T-cell (primary cell): ENCODE results near the gene MPZL3. TPM values are rescaled to one million over a fixed set of nuclear protein-coding genes. Genes with fewer than 3 reads are reported as not detected.

Experiments used
- ATAC-seq, 4 experiments: fragments of 200-7000 bp in 3 of 4; fragments of 150-1000 bp in 1 of 4; cut with Tn5 transposase; replicated peaks in 1 of 4; 1 replicate in 3 of 4; 2 replicates in 1 of 4; pipeline ENCODE4 v1.10.0; 2021; ENCODE audit warnings: moderate library complexity in 3 of 4, mild to moderate bottlenecking in 2 of 4, moderate number of reproducible peaks in 1 of 4
- CTCF ChIA-PET, 2 donors: fragments of 300-600 bp; sonication (Branson Sonifier 250); formaldehyde crosslinking; loops; one replicate each; lab custom pipeline; 2022; ENCODE audit warnings: antibody characterized with exemption in 2 of 2; lab: Charles Lee
- POLR2A ChIA-PET, 2 donors: fragments of 300-600 bp; sonication (Branson Sonifier 250); formaldehyde crosslinking; loops; one replicate each; lab custom pipeline; 2022; ENCODE audit warnings: antibody characterized with exemption in 2 of 2; lab: Charles Lee
- DNase-seq, 35 experiments: peaks; one replicate each; pipeline versions ENCODE4 v3.0.0 to v3.0.0-alpha.2; 2013 to 2023
- H3K27ac ChIP-seq: one replicate; pipeline ENCODE4 v1.5.1; 2013; ENCODE audit warnings: low read length
- H3K27me3 ChIP-seq, 2 experiments: replicated peaks in 1 of 2; 1 replicate in 1 of 2; 2 replicates in 1 of 2; pipeline versions ENCODE4 v1.6.1 to v1.7.0; 2013; ENCODE audit warnings: low read length in 1 of 2, mixed read lengths in 1 of 2; ENCODE audit not compliant: control insufficient read depth in 2 of 2, insufficient read depth in 2 of 2; ENCODE audit errors: extremely low read depth in 1 of 2
- H3K36me3 ChIP-seq, 2 donors: 1 replicate in 1 of 2; 2 replicates in 1 of 2; pipeline versions ENCODE4 v1.6.1 to v1.7.0; 2013; ENCODE audit warnings: low read length in 1 of 2; ENCODE audit not compliant: control insufficient read depth in 2 of 2, insufficient read depth in 1 of 2; ENCODE audit errors: extremely low read depth in 1 of 2
- H3K4me1 ChIP-seq, 2 experiments: 1 replicate in 1 of 2; 2 replicates in 1 of 2; pipeline versions ENCODE4 v1.6.1 to v1.7.0; 2013; ENCODE audit warnings: low read length in 2 of 2, mixed read lengths in 1 of 2; ENCODE audit not compliant: insufficient read depth in 2 of 2, control insufficient read depth in 1 of 2; ENCODE audit errors: extremely low read depth in 1 of 2
- H3K4me3 ChIP-seq, 2 donors: 1 replicate in 1 of 2; 2 replicates in 1 of 2; pipeline versions ENCODE4 v1.5.1 to v1.7.0; 2013; ENCODE audit warnings: mild to moderate bottlenecking in 2 of 2, low read length in 1 of 2, moderate library complexity in 1 of 2; ENCODE audit not compliant: control insufficient read depth in 1 of 2; ENCODE audit errors: extremely low read depth in 1 of 2
- H3K9me3 ChIP-seq: 2 replicates; pipeline ENCODE4 v1.7.0; 2013
- H3K27ac Mint-ChIP-seq, 2 donors: one replicate each; pipeline ENCODE4 v1.8.0; 2020 to 2021; ENCODE audit warnings: mild to moderate bottlenecking in 2 of 2, mixed read lengths in 2 of 2
- H3K27me3 Mint-ChIP-seq, 2 donors: one replicate each; pipeline ENCODE4 v1.8.0; 2021 to 2022; ENCODE audit warnings: mixed read lengths in 2 of 2
- H3K36me3 Mint-ChIP-seq: one replicate; pipeline ENCODE4 v1.8.0; 2021; ENCODE audit warnings: mixed read lengths
- H3K4me1 Mint-ChIP-seq, 3 donors: one replicate each; pipeline ENCODE4 v1.8.0; 2020 to 2022; ENCODE audit warnings: mixed read lengths in 3 of 3, mild to moderate bottlenecking in 1 of 3
- H3K4me3 Mint-ChIP-seq, 3 donors: one replicate each; pipeline ENCODE4 v1.8.0; 2020 to 2022; ENCODE audit warnings: mild to moderate bottlenecking in 3 of 3, mixed read lengths in 3 of 3, moderate library complexity in 3 of 3
- H3K9me3 Mint-ChIP-seq, 3 donors: one replicate each; pipeline ENCODE4 v1.8.0; 2020 to 2022; ENCODE audit warnings: mixed read lengths in 3 of 3
- WGBS: methylation state at CpG from one replicate; pipeline ENCODE4 v1.1.5; 2013; ENCODE audit warnings: missing lambda C conversion rate; ENCODE audit not compliant: insufficient coverage; 5-methylcytosine and 5-hydroxymethylcytosine counted together
- total RNA-seq, 35 experiments: library from RNA in 6 of 35; stranded (reverse) in 6 of 35; fragments of 120-200 nt in 1 of 35; gene quantifications; one replicate each; pipeline versions ENCODE4 v1.2.1 to v1.2.4 and lab custom pipeline; 2013 to 2026

Gene MPZL3
- total RNA-seq, 5 donors from 2014 or later (not counting 1 experiment from before 2014, with no cell fraction given): 9.8 to 25.2 (median 16.5) TPM

- H3K27ac Mint-ChIP-seq: peak overlapping the region in 1 of 2 donors; percentile 97
- peaks cover 28% of the 10 kb centered on the region for H3K36me3 Mint-ChIP-seq
- WGBS: 91% methylated on average over 7 of the region's 9 CpGs
- DNase-seq: no peak
- Histone ChIP-seq H3K36me3 (peaks cover 0 to 54% of the 10 kb centered on the region in 2 donors), H3K4me1 (peaks cover 49 to 54% of the 10 kb centered on the region in 2 experiments), H3K27ac (peak overlapping the region; percentile 66), H3K4me3 (no peak overlapping the region), H3K27me3 (no peaks in the 10 kb centered on the region), H3K9me3 (no peaks in the 10 kb centered on the region)
- H3K27me3 Mint-ChIP-seq: no peaks in the 10 kb centered on the region
- ChIA-PET POLR2A (no interaction called here), CTCF (interaction anchor here in 1 of 2 donors (1.7 kb wide), 1 partner anchor 7 kb away, joined by 3 read pairs; no protein-coding TSS in a partner anchor)
- no peaks in the 10 kb centered on the region for H3K9me3 Mint-ChIP-seq
- H3K4me1 Mint-ChIP-seq: peaks cover 17 to 41% (median 37%) of the 10 kb centered on the region in 3 donors
- peak overlapping the region; percentile 37 to 53 (median 43) for H3K4me3 Mint-ChIP-seq
- ATAC-seq: no peak
Observed at GRCh38 chr11:118205606-118206378, 46.4 kb downstream of the MPZL3 start.

- Mint-ChIP-seq H3K4me3 (no peak overlapping the region), H3K36me3 (peaks cover 12% of the 10 kb centered on the region), H3K9me3 (no peaks in the 10 kb centered on the region), H3K27me3 (no peaks in the 10 kb centered on the region), H3K4me1 (peaks cover 17 to 41% (median 31%) of the 10 kb centered on the region in 3 donors), H3K27ac (no peak overlapping the region)
- no peaks in the 10 kb centered on the region for H3K27me3 ChIP-seq
- ChIA-PET POLR2A (interaction anchor here in 1 of 2 donors (0.8 to 1.4 kb wide), 4 partner anchors 12 to 54 kb away, joined by 3 to 6 read pairs (median 4); no protein-coding TSS in a partner anchor), CTCF (interaction anchor here (0.5 to 1.9 kb wide), 15 partner anchors 12 to 279 kb away, joined by 3 to 10 read pairs (median 4); partner anchors contain the start of genes JAML (in 1 of the 2) and MPZL3 (in 1 of the 2))
- peaks cover 57 to 62% of the 10 kb centered on the region in 2 experiments for H3K4me1 ChIP-seq
- H3K4me3 ChIP-seq: no peak overlapping the region
- DNase-seq (peak in 34 of 35 experiments; percentile 38 to 69 (median 57)), ATAC-seq (peak; percentile 53 to 77 (median 66))
- peaks cover 2 to 33% of the 10 kb centered on the region in 2 donors for H3K36me3 ChIP-seq
- 91% methylated on average over 3 of the region's 7 CpGs for WGBS
- H3K27ac ChIP-seq: peak overlapping the region; percentile 48
- H3K9me3 ChIP-seq: no peaks in the 10 kb centered on the region
Observed at GRCh38 chr11:118202599-118203422, 49.4 kb downstream of the MPZL3 start.

GRCh38 chr11:118201966-118202365 is 50.2 kb downstream of the MPZL3 start:
- ChIA-PET CTCF (interaction anchor here (0.5 to 1.9 kb wide), 17 partner anchors 13 to 280 kb away, joined by 3 to 10 read pairs (median 4); partner anchors contain the start of genes JAML (in 1 of the 2) and MPZL3 (in 1 of the 2)), POLR2A (interaction anchor here in 1 of 2 donors (0.8 to 1.4 kb wide), 4 partner anchors 12 to 55 kb away, joined by 3 to 6 read pairs (median 4); no protein-coding TSS in a partner anchor)
- Mint-ChIP-seq H3K36me3 (peaks cover 14% of the 10 kb centered on the region), H3K27ac (no peak overlapping the region), H3K9me3 (no peaks in the 10 kb centered on the region), H3K4me3 (no peak overlapping the region), H3K4me1 (peaks cover 14 to 35% (median 24%) of the 10 kb centered on the region in 3 donors), H3K27me3 (no peaks in the 10 kb centered on the region)
- H3K9me3 ChIP-seq: no peaks in the 10 kb centered on the region
- peaks cover 52 to 59% of the 10 kb centered on the region in 2 experiments for H3K4me1 ChIP-seq
- H3K27me3 ChIP-seq: no peaks in the 10 kb centered on the region
- WGBS: no CpG with 5 or more reads among the region's 2 CpGs
- ATAC-seq (no peak), DNase-seq (peak in 1 of 35 experiments; percentile 27)
- no peak overlapping the region for H3K4me3 ChIP-seq
- peaks cover 2 to 41% of the 10 kb centered on the region in 2 donors for H3K36me3 ChIP-seq
- peak overlapping the region; percentile 48 for H3K27ac ChIP-seq

- peaks cover 14 to 26% (median 15%) of the 10 kb centered on the region in 3 donors for H3K4me1 Mint-ChIP-seq
- POLR2A ChIA-PET: no interaction called here
- DNase-seq (peak in 26 of 35 experiments; percentile 4 to 69 (median 28)), ATAC-seq (peak; percentile 39 to 86 (median 48))
- peaks cover 16% of the 10 kb centered on the region for H3K36me3 Mint-ChIP-seq
- WGBS: 86% methylated on average over 4 of the region's 9 CpGs
- no peak overlapping the region for H3K4me3 ChIP-seq
- peaks cover 2 to 50% of the 10 kb centered on the region in 2 donors for H3K36me3 ChIP-seq
- H3K27me3 Mint-ChIP-seq: no peaks in the 10 kb centered on the region
- H3K4me3 Mint-ChIP-seq: no peak overlapping the region
- H3K27ac ChIP-seq: peak overlapping the region; percentile 7
- H3K27me3 ChIP-seq: no peaks in the 10 kb centered on the region
- H3K9me3 ChIP-seq: no peaks in the 10 kb centered on the region
- peaks cover 45 to 53% of the 10 kb centered on the region in 2 experiments for H3K4me1 ChIP-seq
- CTCF ChIA-PET: interaction anchor here in 1 of 2 donors (0.6 to 1.9 kb wide), 4 partner anchors 15 to 90 kb away, joined by 3 to 10 read pairs (median 6); no protein-coding TSS in a partner anchor
- no peak overlapping the region for H3K27ac Mint-ChIP-seq
- no peaks in the 10 kb centered on the region for H3K9me3 Mint-ChIP-seq
Observed at GRCh38 chr11:118200901-118201680, 51.1 kb downstream of the MPZL3 start.

- peak overlapping the region; percentile 7 for H3K27ac ChIP-seq
- no peak for ATAC-seq
- ChIA-PET CTCF (interaction anchor here in 1 of 2 donors (2.4 kb wide), 1 partner anchor 39 kb away, joined by 13 read pairs; no protein-coding TSS in a partner anchor), POLR2A (no interaction called here)
- Mint-ChIP-seq H3K4me1 (peaks cover 9 to 20% (median 14%) of the 10 kb centered on the region in 3 donors), H3K27ac (no peak overlapping the region), H3K36me3 (peaks cover 16% of the 10 kb centered on the region), H3K27me3 (no peaks in the 10 kb centered on the region), H3K9me3 (no peaks in the 10 kb centered on the region), H3K4me3 (no peak overlapping the region)
- no peak overlapping the region for H3K4me3 ChIP-seq
- H3K27me3 ChIP-seq: no peaks in the 10 kb centered on the region
- DNase-seq: no peak
- H3K9me3 ChIP-seq: no peaks in the 10 kb centered on the region
- WGBS: no CpG with 5 or more reads among the region's 5 CpGs
- H3K4me1 ChIP-seq: peaks cover 40 to 47% of the 10 kb centered on the region in 2 experiments
- peaks cover 2 to 50% of the 10 kb centered on the region in 2 donors for H3K36me3 ChIP-seq
Observed at GRCh38 chr11:118200497-118200896, 51.7 kb downstream of the MPZL3 start.
